Measurements from ENCODE around the gene P2RX5.

DNA sequence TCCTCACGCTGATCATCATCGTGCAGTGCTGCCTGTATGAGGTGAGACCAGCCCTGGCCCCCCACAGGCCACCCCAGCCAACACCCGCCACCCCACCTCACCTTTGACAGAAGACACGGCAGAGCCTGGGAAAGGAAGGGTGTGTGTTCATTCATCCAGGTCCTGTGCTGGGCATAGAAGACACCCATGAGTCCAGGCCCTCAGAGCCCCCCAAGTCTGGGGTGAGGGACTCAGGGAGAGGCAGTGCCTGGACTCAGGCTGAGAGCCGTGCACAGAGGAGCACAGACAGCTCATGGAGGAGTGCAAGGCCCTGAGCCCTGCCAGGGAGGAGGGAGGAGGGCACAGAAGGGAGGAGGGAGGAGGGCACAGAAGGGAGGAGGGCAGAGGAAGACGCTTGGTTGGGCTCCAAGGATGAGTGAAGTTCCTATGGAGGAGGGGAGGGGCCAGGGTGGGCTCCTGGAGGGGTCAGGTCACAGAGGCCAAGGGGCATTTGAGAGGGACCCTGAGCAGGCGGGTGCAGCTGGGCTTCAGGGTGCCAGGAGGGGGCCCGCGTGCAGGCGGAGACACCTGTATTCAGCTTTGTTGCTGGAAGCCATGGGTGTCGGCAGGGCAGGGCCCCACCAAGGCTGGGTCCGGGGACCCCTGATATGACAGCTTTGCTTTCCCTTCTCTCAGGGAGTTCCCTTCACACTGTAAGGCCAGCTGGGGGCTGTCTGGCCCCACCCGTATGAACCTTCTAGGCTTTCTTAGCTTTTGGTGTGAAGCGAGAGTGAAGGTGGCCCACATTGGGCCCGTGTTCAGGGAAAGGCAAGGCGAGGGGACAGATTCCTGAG is 39.0 kb downstream of the P2RX5 start:
- TF ChIP-seq, protein P1, sequence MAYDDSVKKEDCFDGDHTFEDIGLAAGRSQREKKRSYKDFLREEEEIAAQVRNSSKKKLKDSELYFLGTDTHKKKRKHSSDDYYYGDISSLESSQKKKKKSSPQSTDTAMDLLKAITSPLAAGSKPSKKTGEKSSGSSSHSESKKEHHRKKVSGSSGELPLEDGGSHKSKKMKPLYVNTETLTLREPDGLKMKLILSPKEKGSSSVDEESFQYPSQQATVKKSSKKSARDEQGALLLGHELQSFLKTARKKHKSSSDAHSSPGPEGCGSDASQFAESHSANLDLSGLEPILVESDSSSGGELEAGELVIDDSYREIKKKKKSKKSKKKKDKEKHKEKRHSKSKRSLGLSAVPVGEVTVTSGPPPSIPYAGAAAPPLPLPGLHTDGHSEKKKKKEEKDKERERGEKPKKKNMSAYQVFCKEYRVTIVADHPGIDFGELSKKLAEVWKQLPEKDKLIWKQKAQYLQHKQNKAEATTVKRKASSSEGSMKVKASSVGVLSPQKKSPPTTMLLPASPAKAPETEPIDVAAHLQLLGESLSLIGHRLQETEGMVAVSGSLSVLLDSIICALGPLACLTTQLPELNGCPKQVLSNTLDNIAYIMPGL (CRISPR knock-in tag; IDR thresholded peaks at IDR 0.05): no peak
- TF ChIP-seq, protein P2, sequence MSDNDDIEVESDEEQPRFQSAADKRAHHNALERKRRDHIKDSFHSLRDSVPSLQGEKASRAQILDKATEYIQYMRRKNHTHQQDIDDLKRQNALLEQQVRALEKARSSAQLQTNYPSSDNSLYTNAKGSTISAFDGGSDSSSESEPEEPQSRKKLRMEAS (CRISPR knock-in tag; IDR thresholded peaks at IDR 0.05): no peak
- TF ChIP-seq, protein P3, sequence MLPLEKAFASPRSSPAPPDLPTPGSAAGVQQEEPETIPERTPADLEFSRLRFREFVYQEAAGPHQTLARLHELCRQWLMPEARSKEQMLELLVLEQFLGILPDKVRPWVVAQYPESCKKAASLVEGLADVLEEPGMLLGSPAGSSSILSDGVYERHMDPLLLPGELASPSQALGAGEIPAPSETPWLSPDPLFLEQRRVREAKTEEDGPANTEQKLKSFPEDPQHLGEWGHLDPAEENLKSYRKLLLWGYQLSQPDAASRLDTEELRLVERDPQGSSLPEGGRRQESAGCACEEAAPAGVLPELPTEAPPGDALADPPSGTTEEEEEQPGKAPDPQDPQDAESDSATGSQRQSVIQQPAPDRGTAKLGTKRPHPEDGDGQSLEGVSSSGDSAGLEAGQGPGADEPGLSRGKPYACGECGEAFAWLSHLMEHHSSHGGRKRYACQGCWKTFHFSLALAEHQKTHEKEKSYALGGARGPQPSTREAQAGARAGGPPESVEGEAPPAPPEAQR (CRISPR knock-in tag; IDR thresholded peaks at IDR 0.05): no peak
- TF ChIP-seq, protein P4, sequence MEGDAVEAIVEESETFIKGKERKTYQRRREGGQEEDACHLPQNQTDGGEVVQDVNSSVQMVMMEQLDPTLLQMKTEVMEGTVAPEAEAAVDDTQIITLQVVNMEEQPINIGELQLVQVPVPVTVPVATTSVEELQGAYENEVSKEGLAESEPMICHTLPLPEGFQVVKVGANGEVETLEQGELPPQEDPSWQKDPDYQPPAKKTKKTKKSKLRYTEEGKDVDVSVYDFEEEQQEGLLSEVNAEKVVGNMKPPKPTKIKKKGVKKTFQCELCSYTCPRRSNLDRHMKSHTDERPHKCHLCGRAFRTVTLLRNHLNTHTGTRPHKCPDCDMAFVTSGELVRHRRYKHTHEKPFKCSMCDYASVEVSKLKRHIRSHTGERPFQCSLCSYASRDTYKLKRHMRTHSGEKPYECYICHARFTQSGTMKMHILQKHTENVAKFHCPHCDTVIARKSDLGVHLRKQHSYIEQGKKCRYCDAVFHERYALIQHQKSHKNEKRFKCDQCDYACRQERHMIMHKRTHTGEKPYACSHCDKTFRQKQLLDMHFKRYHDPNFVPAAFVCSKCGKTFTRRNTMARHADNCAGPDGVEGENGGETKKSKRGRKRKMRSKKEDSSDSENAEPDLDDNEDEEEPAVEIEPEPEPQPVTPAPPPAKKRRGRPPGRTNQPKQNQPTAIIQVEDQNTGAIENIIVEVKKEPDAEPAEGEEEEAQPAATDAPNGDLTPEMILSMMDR (IDR thresholded peaks at IDR 0.05): no peak
- TF ChIP-seq ZBTB21 (CRISPR knock-in tag; IDR thresholded peaks at IDR 0.05; ENCODE audit: borderline replicate concordance) (no peak), CREB1 (CRISPR knock-in tag; IDR thresholded peaks at IDR 0.05) (no peak)

Measured in WTC11 (cell line).